ENCODE data around the gene SPSB1.
"Not testable (repeated sequence)": the region's sequence is repeated elsewhere in the genome, so short reads cannot be mapped to it uniquely, and the experiment has no call there.

The SPSB1 gene

GRCh38 chr1:9299571-9300541, 7.2 kb downstream of the SPSB1 start:
- FAIRE-seq: not testable (repeated sequence)
- DNase-seq (ENCODE audit: low spot score): peak; percentile 44

DNA sequence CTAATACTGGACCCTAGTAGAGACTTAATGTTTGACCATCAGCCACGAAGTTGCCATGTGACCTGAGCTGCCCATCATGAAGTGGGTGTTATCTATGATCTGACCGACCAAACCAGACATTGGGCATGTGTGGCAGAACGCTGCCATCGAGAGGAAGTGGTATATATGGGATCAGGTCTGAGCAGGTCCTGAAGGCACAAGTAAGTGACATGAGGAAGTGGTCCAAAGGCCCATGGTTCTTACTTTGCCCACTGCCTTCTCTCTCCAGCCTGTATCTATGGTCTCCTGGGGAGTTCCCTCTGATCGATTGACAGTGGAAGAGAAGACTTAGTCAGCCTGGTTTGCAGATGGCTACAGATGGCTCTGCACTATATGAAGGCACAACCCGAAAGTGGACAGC, 7.9 kb downstream of the SPSB1 start:
- DNase-seq (ENCODE audit: low spot score) (no peak), FAIRE-seq (no peak)

GRCh38 chr1:9302745-9303524, 10.2 kb downstream of the SPSB1 start:
- FAIRE-seq (peak; percentile 42), DNase-seq (ENCODE audit: low spot score) (peak; percentile 85)

DNA sequence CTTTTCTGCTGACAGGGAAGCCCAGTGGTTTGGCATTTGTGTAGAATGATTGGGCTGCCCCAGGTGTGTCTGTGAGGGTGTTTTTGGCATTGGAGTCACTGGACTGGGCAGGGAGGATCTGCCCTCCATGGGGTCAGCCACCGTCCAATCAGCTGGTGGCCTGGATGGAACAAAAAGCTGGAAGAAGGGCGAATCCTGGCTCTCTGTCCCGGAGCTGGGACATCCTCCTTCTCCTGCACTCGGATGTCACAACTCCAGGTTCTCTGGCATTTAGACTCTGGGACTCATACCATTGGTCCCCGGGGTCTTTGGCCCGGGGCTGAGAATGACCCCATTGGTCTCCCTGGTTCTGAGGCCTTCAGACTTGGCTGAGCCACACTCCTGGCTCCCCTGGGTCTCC, 11.2 kb downstream of the SPSB1 start:
- no peak for FAIRE-seq

DNA sequence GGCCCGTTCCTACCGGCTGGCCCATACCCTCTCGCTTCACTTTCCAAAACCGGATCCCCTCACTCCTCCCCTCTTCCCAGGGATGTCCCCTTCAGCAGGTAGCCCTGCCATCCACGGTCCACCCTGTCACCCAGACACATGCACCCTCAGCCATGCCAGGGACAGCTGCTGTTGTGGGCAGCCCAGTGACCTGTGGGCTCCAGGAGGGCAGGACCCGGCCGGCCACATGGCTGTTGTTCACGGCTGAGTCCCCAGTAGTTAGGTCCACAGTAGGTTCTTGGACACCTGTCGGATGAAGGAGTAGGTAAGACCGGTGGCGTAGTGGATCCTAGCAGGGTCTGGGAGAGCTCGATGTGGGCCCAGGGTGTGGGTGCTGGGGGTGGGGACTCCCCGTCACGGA, 12.5 kb downstream of the SPSB1 start:
- no peak for DNase-seq (ENCODE audit: low spot score)
- FAIRE-seq: no peak

More for the DNA sequence above, 11.2 kb downstream of the SPSB1 start:
- DNase-seq (ENCODE audit: low spot score): no peak

DNA sequence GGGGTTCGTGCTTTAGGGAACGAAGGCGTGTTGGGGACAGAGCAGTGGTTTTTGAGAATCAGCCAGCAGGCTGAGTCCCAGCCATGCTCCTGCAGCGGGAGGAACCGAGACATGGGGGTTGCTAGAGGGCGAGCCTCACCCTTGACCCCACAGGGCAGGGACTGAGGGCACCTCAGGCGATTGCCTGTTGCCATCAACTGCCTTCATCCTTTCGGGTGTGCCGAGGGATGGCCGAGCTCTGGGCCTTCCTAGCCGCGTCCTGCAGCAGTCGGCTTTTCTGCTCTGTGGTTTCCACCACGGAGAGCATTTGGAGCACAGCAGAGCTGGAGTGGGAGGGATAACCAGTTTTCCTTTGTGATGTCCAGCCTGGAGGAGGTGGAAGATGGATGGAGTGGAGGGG, 13.3 kb downstream of the SPSB1 start:
- FAIRE-seq (no peak), DNase-seq (ENCODE audit: low spot score) (no peak)

DNA sequence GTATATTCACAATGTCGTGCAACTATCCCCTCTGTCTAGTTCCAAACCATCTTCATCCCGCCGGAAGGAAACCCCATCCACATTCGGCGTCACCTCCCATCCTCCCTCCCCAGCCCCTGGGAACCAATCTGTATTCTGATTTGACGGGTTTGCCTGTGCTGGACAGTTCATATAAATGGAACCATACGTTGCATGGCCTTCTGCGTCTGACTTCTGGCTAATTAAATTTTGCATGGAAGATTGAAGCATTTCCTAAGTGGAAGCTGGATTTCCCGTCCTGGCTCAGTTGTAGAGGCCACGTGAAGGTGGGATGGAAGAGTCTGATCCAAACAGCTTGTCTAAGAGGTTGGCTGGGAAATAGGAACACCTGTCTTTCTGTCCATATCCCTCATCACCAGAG, 14.6 kb downstream of the SPSB1 start:
- FAIRE-seq (no peak), DNase-seq (ENCODE audit: low spot score) (no peak)

DNA sequence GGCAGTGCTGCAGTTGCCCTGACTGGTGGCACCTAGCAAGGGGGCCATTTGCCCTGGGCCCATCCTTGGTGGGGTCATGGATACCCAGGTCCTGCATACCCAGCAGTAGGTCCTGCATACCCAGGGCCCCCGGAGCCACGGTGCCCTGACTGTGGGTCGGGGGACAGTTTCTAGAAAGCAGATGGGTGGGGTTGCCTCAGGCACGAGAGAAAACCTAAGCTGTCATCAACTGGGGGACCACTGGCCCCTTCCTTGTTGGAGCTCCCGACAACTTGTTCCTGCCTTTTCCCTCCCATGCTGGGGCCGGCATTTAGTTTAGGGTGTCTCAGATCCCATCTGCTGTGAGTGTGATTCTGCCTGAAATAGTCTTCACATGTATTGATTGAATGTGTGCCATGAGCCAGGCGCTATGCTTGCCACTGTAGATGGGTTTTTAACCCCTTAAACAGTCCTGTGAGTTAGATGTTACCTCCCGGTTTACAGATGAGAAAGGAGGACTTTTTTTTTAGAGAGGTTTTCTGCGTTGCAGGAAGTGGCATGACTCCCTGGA, 15.6 kb downstream of the SPSB1 start:
- FAIRE-seq: no peak
- no peak for DNase-seq (ENCODE audit: low spot score)

- no peak for FAIRE-seq
- DNase-seq (ENCODE audit: low spot score): no peak
Measured at GRCh38 chr1:9309080-9309479, 16.4 kb downstream of the SPSB1 start.

DNA sequence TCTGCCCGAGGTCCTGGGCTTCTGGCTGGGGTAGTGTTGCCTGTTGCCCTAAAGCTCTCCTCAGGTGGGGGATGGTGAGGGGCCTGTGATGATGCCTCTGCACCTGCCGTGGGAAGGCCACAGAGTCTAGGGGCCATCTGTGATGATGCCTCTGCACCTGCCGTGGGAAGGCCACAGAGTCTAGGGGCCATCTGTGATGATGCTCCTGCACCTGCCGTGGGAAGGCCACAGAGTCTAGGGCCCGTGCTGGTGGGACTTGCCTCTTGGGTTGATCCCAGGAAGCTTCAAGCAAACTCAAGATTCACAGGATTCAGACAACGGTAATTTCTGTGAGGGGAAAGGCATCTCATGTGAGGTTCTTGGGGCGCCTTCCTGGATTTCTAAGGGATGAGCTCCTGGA, 17.3 kb downstream of the SPSB1 start:
- FAIRE-seq (no peak), DNase-seq (ENCODE audit: low spot score) (no peak)

GRCh38 chr1:9311029-9311428, 18.3 kb downstream of the SPSB1 start:
- no peak for FAIRE-seq
- no peak for DNase-seq (ENCODE audit: low spot score)

DNA sequence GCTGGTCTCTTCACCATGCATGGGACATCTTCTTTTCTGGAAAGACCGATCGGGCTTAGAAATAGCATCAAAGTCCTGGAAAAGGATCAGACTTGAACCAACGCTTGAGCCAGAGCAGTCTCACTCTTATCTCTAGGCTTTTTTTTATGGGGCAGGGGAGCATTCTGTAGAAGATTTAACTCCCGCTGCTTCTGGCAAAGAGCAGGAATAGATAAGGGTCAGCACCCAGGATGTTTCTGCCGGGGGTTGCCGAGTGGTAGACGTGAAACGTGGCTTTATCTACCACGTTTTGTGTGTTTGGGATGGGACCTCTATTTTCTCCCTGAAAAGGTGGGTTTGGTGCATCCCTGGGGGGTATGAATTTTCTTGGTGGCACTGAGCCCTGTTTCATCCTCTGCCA, 18.8 kb downstream of the SPSB1 start:
- FAIRE-seq: no peak

GRCh38 chr1:9312168-9312720, 19.6 kb downstream of the SPSB1 start:
- DNase-seq (ENCODE audit: low spot score) (no peak), FAIRE-seq (no peak)

More for the DNA sequence above, 18.8 kb downstream of the SPSB1 start:
- DNase-seq (ENCODE audit: low spot score): no peak

- DNase-seq (ENCODE audit: low spot score) (no peak), FAIRE-seq (no peak)
Measured at GRCh38 chr1:9313576-9313975, 20.9 kb downstream of the SPSB1 start.

GRCh38 chr1:9314111-9314510, 21.4 kb downstream of the SPSB1 start:
- DNase-seq (ENCODE audit: low spot score): no peak
- FAIRE-seq: no peak

GRCh38 chr1:9314711-9315379, 22.2 kb downstream of the SPSB1 start:
- DNase-seq (ENCODE audit: low spot score) (no peak), FAIRE-seq (no peak)

- FAIRE-seq: peak; percentile 69
- peak; percentile 18 for DNase-seq (ENCODE audit: low spot score)
Measured at GRCh38 chr1:9315411-9316079, 22.9 kb downstream of the SPSB1 start.

DNA sequence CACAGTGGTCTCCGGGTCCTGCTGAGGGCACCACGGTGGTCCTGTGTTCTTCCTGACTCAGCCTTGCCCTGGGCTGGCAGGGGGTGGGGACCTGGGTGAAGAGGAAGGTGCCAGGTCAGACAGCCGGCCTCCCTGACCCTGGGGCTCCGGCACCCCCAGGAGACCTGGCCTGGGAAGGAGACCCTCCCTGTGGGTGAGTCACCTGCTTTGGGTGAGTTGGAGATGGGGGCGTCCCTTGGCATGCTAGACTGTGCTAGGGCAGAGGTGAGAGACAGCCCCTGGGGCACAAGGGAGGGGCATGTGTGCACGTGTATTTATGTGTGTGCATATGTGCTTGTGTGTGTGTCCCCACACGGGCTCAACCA, 23.4 kb downstream of the SPSB1 start:
- no peak for DNase-seq (ENCODE audit: low spot score)
- peak; percentile 40 for FAIRE-seq

DNA sequence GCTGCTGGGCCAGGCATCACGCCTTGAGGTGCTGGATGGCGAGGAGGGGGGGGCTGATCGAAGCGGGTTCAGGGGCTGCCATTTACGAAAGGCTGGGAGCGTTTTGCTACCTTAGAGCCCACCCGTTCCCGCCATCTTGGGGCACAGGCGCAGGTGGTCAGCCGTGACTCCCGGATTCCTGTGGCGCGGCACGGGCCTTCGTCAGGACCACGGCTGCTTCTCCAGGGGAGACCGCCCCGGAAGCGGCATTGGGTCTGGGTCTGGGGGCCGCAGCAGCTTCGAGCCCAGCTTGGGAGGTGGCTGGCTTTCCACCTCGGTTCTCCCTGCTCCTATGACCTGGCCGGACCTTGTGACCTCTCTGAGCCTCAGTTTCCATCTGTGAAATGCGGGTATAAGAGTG, 23.8 kb downstream of the SPSB1 start:
- FAIRE-seq (no peak), DNase-seq (ENCODE audit: low spot score) (no peak)

DNA sequence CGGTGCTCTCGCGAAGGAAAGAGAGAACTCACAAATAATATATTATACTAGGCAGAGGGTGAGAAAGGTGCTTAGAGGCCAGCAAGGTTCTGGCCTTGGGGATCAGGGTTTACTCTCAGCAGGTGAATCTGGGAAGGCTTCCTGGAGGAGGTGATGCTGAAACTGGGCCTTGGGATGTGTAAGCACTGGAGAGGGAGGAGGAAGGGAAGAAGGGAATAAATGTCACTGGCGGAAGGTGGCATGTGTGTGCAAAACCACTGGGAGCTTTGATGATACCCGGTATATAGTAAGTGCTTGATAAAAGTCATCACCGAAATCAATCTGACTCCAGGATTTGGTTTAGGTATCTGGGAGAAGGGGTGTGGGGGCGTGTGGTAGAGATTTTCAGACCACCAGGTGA, 24.4 kb downstream of the SPSB1 start:
- FAIRE-seq (no peak), DNase-seq (ENCODE audit: low spot score) (no peak)

Measured in urothelium cell line (cell line).